Measurements from ENCODE around the gene FBXO3. TPM values are rescaled to one million over a fixed set of nuclear protein-coding genes. Genes with fewer than 3 reads are reported as not detected.

The FBXO3 gene
- total and polyA plus RNA-seq, 2 of the 8 experiments (the other 6 are each of a cell fraction or from before 2014, with no cell fraction given): 15.9 to 25.7 TPM

GRCh38 chr11:33808228-33808828, 34.0 kb upstream of the FBXO3 start:
- WGBS, 2 experiments (ENCODE audit: extremely low coverage in 1 of 2, insufficient coverage in 1 of 2, insufficient read length in 1 of 2, insufficient replicate concordance in 2 of 2, low coverage in 1 of 2, low lambda C conversion rate in 2 of 2, missing lambda C conversion rate in 1 of 2): 23% methylated on average over 12 of the region's 12 CpGs; no CpG with 5 or more reads in 1 of the 2 experiments
- Histone ChIP-seq H2BK120ac (replicated peaks; ENCODE audit: low read depth, low read length) (no peak overlapping the region), H4K91ac (replicated peaks; ENCODE audit: insufficient read length, low read length) (no peak overlapping the region), H3K9me3 (ENCODE audit: insufficient read depth in 2 of 2, low read depth in 1 of 2, low read length in 1 of 2) (no peaks in the 10 kb centered on the region), H3K23me2 (ENCODE audit: low read depth, low read length) (no peaks in the 10 kb centered on the region; the same call in 1 of the 2 replicates), H3K27ac (ENCODE audit: low read depth, low read length) (no peak overlapping the region), H2AFZ (ENCODE audit: low read length) (peak overlapping the region; percentile 77), H4K20me1 (replicated peaks in 1 of 2; ENCODE audit: control insufficient read depth in 1 of 2, insufficient read depth in 2 of 2, low read length in 2 of 2) (no peaks in the 10 kb centered on the region), H3K79me2 (ENCODE audit: control insufficient read depth in 1 of 2, insufficient read depth in 2 of 2, low read length in 2 of 2) (no peaks in the 10 kb centered on the region), H2BK5ac (ENCODE audit: low read depth, low read length) (no peak overlapping the region), H3K36me3 (ENCODE audit: control insufficient read depth in 2 of 4, insufficient read depth in 4 of 4, low read length in 3 of 4) (no peaks in the 10 kb centered on the region), H2AK5ac (ENCODE audit: low read depth, low read length) (no peak overlapping the region), H2BK20ac (ENCODE audit: low read length) (no peak overlapping the region), H3K9ac (replicated peaks in 1 of 4; ENCODE audit: extremely low read depth in 1 of 4, low read depth in 3 of 4, low read length in 3 of 4) (no peak overlapping the region), H2BK12ac (ENCODE audit: low read depth, low read length) (no peak overlapping the region), H3K4me1 (replicated peaks in 1 of 4; ENCODE audit: control insufficient read depth in 3 of 4, insufficient read depth in 4 of 4, low read length in 3 of 4) (no peaks in the 10 kb centered on the region), H2BK15ac (ENCODE audit: low read length) (no peak overlapping the region), H3K23ac (ENCODE audit: insufficient read length) (no peak overlapping the region), H3K18ac (ENCODE audit: extremely low read depth, low read length) (no peak overlapping the region), H3K79me1 (ENCODE audit: low read depth, low read length) (no peaks in the 10 kb centered on the region), H3K4me2 (ENCODE audit: insufficient read depth in 1 of 2, low read depth in 2 of 2, low read length in 2 of 2) (no peak overlapping the region), H4K5ac (ENCODE audit: insufficient read length, low read depth, low read length) (no peak overlapping the region), H3K56ac (replicated peaks; ENCODE audit: insufficient read length, low read depth, low read length) (no peak overlapping the region), H3K4me3 (ENCODE audit: extremely low read depth in 1 of 4, insufficient read depth in 2 of 4, low read depth in 3 of 4, low read length in 4 of 4) (no peak overlapping the region), H4K8ac (ENCODE audit: extremely low read depth, insufficient read depth, low read length) (no peak overlapping the region), H3K14ac (ENCODE audit: insufficient read length) (no peak overlapping the region), H3K4ac (replicated peaks; ENCODE audit: insufficient read length, low read depth, low read length) (no peak overlapping the region), H3K27me3 (replicated peaks in 1 of 4; ENCODE audit: control insufficient read depth in 3 of 4, extremely low read depth in 1 of 4, insufficient read depth in 3 of 4, low read length in 3 of 4) (no peaks in the 10 kb centered on the region)
- CTCF ChIA-PET (ENCODE audit: partially characterized antibody): interaction anchor here (0.6 to 8.3 kb wide), 52 partner anchors 10 to 834 kb away, joined by 3 to 195 read pairs (median 4); no protein-coding TSS in a partner anchor
- TF ChIP-seq CEBPB (IDR thresholded peaks at IDR 0.05; ENCODE audit: low read depth, low read length) (no peak), CTBP2 (IDR thresholded peaks at IDR 0.05; ENCODE audit: borderline replicate concordance, insufficient read depth, insufficient read length, low read length) (no peak), RAD21 (IDR thresholded peaks at IDR 0.05 in 1 of 2, conservative IDR thresholded peaks at IDR 0.05 in 1 of 2; ENCODE audit: low read depth in 2 of 2, low read length in 2 of 2) (peak; percentile 91 to 92), CTCF (IDR thresholded peaks at IDR 0.05; ENCODE audit: control extremely low read depth in 1 of 3, insufficient read depth in 1 of 3, low read depth in 1 of 3, low read length in 3 of 3) (peak; percentile 84 to 89 (median 85)), BACH1 (IDR thresholded peaks at IDR 0.05; ENCODE audit: low read length) (no peak), JUND (IDR thresholded peaks at IDR 0.05; ENCODE audit: low read length) (no peak), MAFK (IDR thresholded peaks at IDR 0.05; ENCODE audit: low read depth, low read length) (peak; percentile 21; the same call in 1 of the 2 replicates), ZNF274 (IDR thresholded peaks at IDR 0.05; ENCODE audit: borderline replicate concordance, extremely low read depth, low read length) (no peak), GTF2F1 (IDR thresholded peaks at IDR 0.05; ENCODE audit: borderline replicate concordance, low read depth, low read length) (no peak), SRF (IDR thresholded peaks at IDR 0.05; ENCODE audit: low read depth, low read length) (no peak)
- FAIRE-seq: peak; percentile 85
- POLR2A ChIA-PET (ENCODE audit: partially characterized antibody): interaction anchor here (1.4 kb wide), 1 partner anchor 34 kb away, joined by 3 read pairs; the partner anchor contains the start of gene FBXO3
- DNase-seq (ENCODE audit: low read depth in 1 of 2, low spot score in 2 of 2): peak; percentile 80 to 99

All from H1 (cell line).